K562 (cell line): ENCODE results near the gene UHMK1. TPM values are rescaled to one million over a fixed set of nuclear protein-coding genes. Genes with fewer than 3 reads are reported as not detected.

ENCODE experiments used
- XRCC5 ChIP-seq: fragments of 200-400 bp; formaldehyde crosslinking; IDR thresholded peaks from 2 replicates; pipeline ENCODE4 v1.6.1; 2017; ENCODE audit warnings: low read depth, mild to moderate bottlenecking, low read length
- ZC3H11A ChIP-seq: IDR thresholded peaks from 2 replicates; pipeline ENCODE4 v1.6.1; 2012; ENCODE audit warnings: low read depth, low read length, improper control_type of control experiment
- ZFX ChIP-seq: sonication (generic); formaldehyde crosslinking; IDR thresholded peaks from 2 replicates; pipeline ENCODE4 v1.8.0; 2022; ENCODE audit warnings: mild to moderate bottlenecking, missing genetic modification reagents, moderate library complexity
- ZNF780A ChIP-seq: fragments of 250-450 bp; sonication (Bioruptor Pico); IDR thresholded peaks from 2 replicates; pipeline ENCODE4 v1.5.0; 2021; ENCODE audit warnings: mild to moderate bottlenecking
- polyA plus RNA-seq, 8 experiments: library from polyadenylated mRNA; depleted of rRNA in 4 of 8; stranded (reverse) in 5 of 8; unstranded in 3 of 8; fragments of >200 nt; fragmentation: Nextera tagmentation in 2 of 8; fragmentation: Illumina TruSeq in 1 of 8; extraction: Ambion mirVana in 2 of 8; extraction: Trizol in 1 of 8; gene quantifications; 2 replicates each; pipeline versions ENCODE4 v1.2.1 to v1.2.3, GENCODE V29; 2011 to 2014; ENCODE audit warnings: inconsistent platforms in 1 of 8, missing spikeins in 1 of 8
- total RNA-seq, 7 experiments: library from RNA; depleted of rRNA in 6 of 7; stranded (reverse); fragments of >200 nt in 6 of 7; fragmentation: Illumina TruSeq in 2 of 7; extraction: Trizol in 2 of 7; gene quantifications; 2 replicates each; pipeline versions ENCODE4 v1.2.1 to v1.2.3, GENCODE V29; 2011 to 2021; ENCODE audit warnings: low replicate concordance in 1 of 7
- TF ChIP-seq, protein P1 (sequence below): fragments of 450-650 bp; IDR thresholded peaks from 2 replicates; pipeline ENCODE4 v1.6.1; 2016; ENCODE audit warnings: low read depth
- TF ChIP-seq, protein P2 (sequence below): fragments of 450-650 bp; IDR thresholded peaks from 2 replicates; pipeline ENCODE4 v1.6.1; 2016; ENCODE audit warnings: mild to moderate bottlenecking
- TF ChIP-seq, protein P3 (sequence below): sonication (generic); formaldehyde crosslinking; IDR thresholded peaks from 2 replicates; pipeline ENCODE4 v1.8.0; 2023; ENCODE audit warnings: mild to moderate bottlenecking, missing genetic modification reagents
- TF ChIP-seq, protein P4 (sequence below), 2 experiments: fragments of 450-650 bp; IDR thresholded peaks; 2 replicates each; pipeline ENCODE4 v1.6.1; 2016

UHMK1 gene
- total and polyA plus RNA-seq, 9 of the 15 experiments (the other 6 are each of a cell fraction or from before 2014, with no cell fraction given): 13.1 to 72.4 (median 38.3) TPM

DNA sequence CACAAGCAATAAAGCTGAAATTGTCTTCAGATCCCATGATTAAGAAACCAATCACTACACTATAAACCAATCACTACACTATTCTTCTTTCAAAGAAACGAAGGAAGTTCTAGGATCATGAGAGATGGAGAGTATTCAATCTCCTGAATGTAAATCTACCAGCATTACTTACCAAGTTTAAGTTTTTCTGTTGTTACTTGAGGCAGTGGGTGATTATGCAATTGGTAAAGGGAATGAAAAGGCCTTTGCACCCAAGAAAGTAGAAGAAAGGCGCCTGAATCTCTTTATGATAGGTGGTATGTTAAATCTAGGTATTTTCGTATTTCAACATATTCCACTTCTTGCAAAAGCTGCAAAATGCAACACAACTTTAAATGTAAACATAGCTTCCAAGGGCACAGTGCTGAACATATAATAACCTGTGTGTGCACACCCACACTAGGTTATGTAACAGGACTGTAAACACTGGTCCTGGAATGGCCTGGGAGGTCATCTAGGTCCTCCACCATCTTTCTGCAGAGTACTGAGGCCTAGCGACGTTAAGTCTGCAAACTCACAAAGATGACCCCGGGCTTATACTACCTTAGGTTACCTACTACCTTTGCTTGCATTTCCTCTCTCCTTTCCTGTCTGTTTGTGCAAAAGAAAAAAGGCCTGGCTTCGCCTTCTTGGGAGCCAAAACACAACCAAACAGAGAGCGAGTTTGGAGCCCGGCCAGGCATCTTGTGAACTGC is 62.9 kb downstream of the UHMK1 start (continued):
- TF ChIP-seq, protein P1, sequence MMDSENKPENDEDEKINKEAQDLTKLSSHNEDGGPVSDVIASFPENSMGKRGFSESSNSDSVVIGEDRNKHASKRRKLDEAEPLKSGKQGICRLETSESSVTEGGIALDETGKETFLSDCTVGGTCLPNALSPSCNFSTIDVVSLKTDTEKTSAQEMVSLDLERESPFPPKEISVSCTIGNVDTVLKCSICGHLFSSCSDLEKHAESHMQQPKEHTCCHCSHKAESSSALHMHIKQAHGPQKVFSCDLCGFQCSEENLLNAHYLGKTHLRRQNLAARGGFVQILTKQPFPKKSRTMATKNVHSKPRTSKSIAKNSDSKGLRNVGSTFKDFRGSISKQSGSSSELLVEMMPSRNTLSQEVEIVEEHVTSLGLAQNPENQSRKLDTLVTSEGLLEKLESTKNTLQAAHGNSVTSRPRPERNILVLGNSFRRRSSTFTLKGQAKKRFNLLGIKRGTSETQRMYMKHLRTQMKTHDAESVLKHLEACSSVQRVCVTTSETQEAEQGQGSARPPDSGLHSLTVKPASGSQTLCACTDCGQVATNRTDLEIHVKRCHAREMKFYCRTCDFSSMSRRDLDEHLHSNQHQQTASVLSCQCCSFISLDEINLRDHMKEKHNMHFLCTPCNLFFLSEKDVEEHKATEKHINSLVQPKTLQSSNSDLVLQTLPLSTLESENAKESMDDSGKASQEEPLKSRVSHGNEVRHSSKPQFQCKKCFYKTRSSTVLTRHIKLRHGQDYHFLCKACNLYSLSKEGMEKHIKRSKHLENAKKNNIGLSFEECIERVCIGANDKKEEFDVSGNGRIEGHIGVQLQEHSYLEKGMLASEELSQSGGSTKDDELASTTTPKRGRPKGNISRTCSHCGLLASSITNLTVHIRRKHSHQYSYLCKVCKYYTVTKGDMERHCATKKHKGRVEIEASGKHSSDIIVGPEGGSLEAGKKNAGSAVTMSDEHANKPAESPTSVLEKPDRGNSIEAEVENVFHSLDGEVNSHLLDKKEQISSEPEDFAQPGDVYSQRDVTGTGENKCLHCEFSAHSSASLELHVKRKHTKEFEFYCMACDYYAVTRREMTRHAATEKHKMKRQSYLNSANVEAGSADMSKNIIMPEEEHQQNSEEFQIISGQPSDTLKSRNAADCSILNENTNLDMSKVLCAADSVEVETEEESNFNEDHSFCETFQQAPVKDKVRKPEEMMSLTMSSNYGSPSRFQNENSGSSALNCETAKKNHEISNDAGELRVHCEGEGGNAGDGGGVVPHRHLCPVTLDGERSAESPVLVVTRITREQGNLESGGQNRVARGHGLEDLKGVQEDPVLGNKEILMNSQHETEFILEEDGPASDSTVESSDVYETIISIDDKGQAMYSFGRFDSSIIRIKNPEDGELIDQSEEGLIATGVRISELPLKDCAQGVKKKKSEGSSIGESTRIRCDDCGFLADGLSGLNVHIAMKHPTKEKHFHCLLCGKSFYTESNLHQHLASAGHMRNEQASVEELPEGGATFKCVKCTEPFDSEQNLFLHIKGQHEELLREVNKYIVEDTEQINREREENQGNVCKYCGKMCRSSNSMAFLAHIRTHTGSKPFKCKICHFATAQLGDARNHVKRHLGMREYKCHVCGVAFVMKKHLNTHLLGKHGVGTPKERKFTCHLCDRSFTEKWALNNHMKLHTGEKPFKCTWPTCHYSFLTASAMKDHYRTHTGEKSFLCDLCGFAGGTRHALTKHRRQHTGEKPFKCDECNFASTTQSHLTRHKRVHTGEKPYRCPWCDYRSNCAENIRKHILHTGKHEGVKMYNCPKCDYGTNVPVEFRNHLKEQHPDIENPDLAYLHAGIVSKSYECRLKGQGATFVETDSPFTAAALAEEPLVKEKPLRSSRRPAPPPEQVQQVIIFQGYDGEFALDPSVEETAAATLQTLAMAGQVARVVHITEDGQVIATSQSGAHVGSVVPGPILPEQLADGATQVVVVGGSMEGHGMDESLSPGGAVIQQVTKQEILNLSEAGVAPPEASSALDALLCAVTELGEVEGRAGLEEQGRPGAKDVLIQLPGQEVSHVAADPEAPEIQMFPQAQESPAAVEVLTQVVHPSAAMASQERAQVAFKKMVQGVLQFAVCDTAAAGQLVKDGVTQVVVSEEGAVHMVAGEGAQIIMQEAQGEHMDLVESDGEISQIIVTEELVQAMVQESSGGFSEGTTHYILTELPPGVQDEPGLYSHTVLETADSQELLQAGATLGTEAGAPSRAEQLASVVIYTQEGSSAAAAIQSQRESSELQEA: no peak
- TF ChIP-seq ZNF780A: no peak
- TF ChIP-seq, protein P2, sequence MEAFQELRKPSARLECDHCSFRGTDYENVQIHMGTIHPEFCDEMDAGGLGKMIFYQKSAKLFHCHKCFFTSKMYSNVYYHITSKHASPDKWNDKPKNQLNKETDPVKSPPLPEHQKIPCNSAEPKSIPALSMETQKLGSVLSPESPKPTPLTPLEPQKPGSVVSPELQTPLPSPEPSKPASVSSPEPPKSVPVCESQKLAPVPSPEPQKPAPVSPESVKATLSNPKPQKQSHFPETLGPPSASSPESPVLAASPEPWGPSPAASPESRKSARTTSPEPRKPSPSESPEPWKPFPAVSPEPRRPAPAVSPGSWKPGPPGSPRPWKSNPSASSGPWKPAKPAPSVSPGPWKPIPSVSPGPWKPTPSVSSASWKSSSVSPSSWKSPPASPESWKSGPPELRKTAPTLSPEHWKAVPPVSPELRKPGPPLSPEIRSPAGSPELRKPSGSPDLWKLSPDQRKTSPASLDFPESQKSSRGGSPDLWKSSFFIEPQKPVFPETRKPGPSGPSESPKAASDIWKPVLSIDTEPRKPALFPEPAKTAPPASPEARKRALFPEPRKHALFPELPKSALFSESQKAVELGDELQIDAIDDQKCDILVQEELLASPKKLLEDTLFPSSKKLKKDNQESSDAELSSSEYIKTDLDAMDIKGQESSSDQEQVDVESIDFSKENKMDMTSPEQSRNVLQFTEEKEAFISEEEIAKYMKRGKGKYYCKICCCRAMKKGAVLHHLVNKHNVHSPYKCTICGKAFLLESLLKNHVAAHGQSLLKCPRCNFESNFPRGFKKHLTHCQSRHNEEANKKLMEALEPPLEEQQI: peak; percentile 24; the same call in 1 of the 2 replicates
- TF ChIP-seq ZFX: peak; percentile 23; the same call in 1 of the 2 replicates
- no peak for TF ChIP-seq ZC3H11A
- peak; percentile 36; the same call in 1 of the 2 replicates for TF ChIP-seq XRCC5
- TF ChIP-seq, protein P3, sequence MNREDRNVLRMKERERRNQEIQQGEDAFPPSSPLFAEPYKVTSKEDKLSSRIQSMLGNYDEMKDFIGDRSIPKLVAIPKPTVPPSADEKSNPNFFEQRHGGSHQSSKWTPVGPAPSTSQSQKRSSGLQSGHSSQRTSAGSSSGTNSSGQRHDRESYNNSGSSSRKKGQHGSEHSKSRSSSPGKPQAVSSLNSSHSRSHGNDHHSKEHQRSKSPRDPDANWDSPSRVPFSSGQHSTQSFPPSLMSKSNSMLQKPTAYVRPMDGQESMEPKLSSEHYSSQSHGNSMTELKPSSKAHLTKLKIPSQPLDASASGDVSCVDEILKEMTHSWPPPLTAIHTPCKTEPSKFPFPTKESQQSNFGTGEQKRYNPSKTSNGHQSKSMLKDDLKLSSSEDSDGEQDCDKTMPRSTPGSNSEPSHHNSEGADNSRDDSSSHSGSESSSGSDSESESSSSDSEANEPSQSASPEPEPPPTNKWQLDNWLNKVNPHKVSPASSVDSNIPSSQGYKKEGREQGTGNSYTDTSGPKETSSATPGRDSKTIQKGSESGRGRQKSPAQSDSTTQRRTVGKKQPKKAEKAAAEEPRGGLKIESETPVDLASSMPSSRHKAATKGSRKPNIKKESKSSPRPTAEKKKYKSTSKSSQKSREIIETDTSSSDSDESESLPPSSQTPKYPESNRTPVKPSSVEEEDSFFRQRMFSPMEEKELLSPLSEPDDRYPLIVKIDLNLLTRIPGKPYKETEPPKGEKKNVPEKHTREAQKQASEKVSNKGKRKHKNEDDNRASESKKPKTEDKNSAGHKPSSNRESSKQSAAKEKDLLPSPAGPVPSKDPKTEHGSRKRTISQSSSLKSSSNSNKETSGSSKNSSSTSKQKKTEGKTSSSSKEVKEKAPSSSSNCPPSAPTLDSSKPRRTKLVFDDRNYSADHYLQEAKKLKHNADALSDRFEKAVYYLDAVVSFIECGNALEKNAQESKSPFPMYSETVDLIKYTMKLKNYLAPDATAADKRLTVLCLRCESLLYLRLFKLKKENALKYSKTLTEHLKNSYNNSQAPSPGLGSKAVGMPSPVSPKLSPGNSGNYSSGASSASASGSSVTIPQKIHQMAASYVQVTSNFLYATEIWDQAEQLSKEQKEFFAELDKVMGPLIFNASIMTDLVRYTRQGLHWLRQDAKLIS (CRISPR knock-in tag): peak; percentile 38; the same call in 1 of the 2 replicates
- TF ChIP-seq, protein P4, sequence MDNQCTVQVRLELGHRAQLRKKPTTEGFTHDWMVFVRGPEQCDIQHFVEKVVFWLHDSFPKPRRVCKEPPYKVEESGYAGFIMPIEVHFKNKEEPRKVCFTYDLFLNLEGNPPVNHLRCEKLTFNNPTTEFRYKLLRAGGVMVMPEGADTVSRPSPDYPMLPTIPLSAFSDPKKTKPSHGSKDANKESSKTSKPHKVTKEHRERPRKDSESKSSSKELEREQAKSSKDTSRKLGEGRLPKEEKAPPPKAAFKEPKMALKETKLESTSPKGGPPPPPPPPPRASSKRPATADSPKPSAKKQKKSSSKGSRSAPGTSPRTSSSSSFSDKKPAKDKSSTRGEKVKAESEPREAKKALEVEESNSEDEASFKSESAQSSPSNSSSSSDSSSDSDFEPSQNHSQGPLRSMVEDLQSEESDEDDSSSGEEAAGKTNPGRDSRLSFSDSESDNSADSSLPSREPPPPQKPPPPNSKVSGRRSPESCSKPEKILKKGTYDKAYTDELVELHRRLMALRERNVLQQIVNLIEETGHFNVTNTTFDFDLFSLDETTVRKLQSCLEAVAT (IDR thresholded peaks at IDR 0.05): no peak
